KMS-11 (cell line): Measurements from ENCODE around the gene KRTAP29-1.

Experiments used
- H2AFZ ChIP-seq: fragments of 200-600 bp; sonication (generic); 2 replicates; pipeline ENCODE4 v1.6.1; 2016; ENCODE audit warnings: antibody characterized with exemption, mixed run types, low read depth
- H3K27ac ChIP-seq: fragments of 200-600 bp; sonication (generic); 2 replicates; pipeline ENCODE4 v1.6.1; 2016; ENCODE audit warnings: mild to moderate bottlenecking, mixed run types
- H3K27me3 ChIP-seq: fragments of 200-600 bp; sonication (generic); 2 replicates; pipeline ENCODE4 v1.6.1; 2017; ENCODE audit warnings: mild to moderate bottlenecking, low read depth, mixed run types, moderate library complexity; ENCODE audit not compliant: insufficient read depth
- H3K36me3 ChIP-seq: fragments of 200-600 bp; sonication (generic); 2 replicates; pipeline ENCODE4 v1.6.1; 2017; ENCODE audit warnings: mild to moderate bottlenecking, mixed run types; ENCODE audit not compliant: insufficient read depth
- H3K4me1 ChIP-seq: fragments of 200-600 bp; sonication (generic); 2 replicates; pipeline ENCODE4 v1.6.1; 2016; ENCODE audit warnings: mild to moderate bottlenecking, low read depth, mixed run types; ENCODE audit not compliant: poor library complexity, severe bottlenecking
- H3K4me2 ChIP-seq: fragments of 200-600 bp; sonication (generic); 2 replicates; pipeline ENCODE4 v1.7.0; 2016; ENCODE audit warnings: mild to moderate bottlenecking, mixed run types
- H3K4me3 ChIP-seq: fragments of 200-600 bp; sonication (generic); IDR thresholded peaks from 2 replicates; pipeline ENCODE4 v1.6.1; 2017; ENCODE audit warnings: low read depth, low read length, mixed read lengths; ENCODE audit not compliant: insufficient read depth
- H3K79me2 ChIP-seq: fragments of 200-600 bp; sonication (generic); 2 replicates; pipeline ENCODE4 v1.6.1; 2016; ENCODE audit warnings: low read depth, mixed run types; ENCODE audit not compliant: insufficient read depth
- H3K9ac ChIP-seq: fragments of 200-600 bp; sonication (generic); 2 replicates; pipeline ENCODE4 v1.6.1; 2016; ENCODE audit warnings: mild to moderate bottlenecking, mixed run types
- H4K20me1 ChIP-seq: fragments of 200-600 bp; sonication (generic); 2 replicates; pipeline ENCODE4 v1.6.1; 2016; ENCODE audit warnings: mild to moderate bottlenecking, mixed run types; ENCODE audit not compliant: insufficient read depth
- CTCF ChIP-seq: fragments of 200-600 bp; sonication (generic); conservative IDR thresholded peaks from 2 replicates; pipeline ENCODE4 v1.6.1; 2017; ENCODE audit warnings: low read depth, mild to moderate bottlenecking, antibody characterized with exemption, low read length, moderate library complexity, mixed read lengths

Gene KRTAP29-1

DNA sequence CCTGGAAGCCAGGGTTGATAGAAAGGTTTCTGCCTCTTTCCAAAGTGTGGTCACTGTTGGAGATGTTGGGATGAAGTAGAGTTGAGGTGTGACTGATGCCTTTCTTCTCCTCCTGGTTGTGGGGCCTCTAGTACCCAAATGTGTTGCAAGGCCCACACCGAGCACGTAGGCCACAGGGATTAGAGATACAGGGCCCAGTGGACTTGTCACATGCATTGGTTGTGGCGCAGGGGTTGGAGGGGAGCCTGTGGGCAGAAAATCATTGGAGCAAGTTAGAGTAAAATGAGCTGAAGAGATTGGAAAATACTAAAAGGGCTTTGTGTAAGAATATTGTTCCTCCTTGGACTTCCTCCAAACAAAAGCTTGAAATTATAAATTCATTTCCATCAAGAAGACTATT, 43.3 kb upstream of the KRTAP29-1 start:
- Histone ChIP-seq H3K9ac (no peak overlapping the region), H3K4me3 (no peak overlapping the region), H4K20me1 (no peaks in the 10 kb centered on the region), H3K27me3 (peaks cover 11% of the 10 kb centered on the region; the same call in 1 of the 2 replicates), H3K79me2 (no peaks in the 10 kb centered on the region), H3K36me3 (no peaks in the 10 kb centered on the region), H3K4me1 (peaks cover 13% of the 10 kb centered on the region), H3K4me2 (no peak overlapping the region), H3K27ac (no peak overlapping the region), H2AFZ (no peak overlapping the region)
- no peak for TF ChIP-seq CTCF

DNA sequence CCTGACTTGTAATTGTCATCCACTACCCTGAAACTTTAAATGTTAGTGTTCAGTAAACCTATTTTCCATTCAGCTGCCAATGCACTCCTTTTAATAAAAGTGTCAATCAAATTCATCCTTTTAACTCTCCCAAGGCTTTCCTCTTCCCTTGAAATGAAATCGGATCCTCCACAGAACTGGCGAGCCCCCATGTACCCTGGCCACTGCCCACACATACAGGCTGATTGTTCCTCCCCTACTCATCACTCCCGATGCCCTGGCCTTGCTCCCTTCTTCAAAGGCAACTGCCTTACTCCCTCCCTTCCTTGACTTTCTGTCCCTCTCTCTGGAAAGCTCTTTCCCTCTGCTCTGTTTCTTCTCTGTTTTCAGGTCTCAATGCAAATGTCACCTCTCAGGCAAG, 40.4 kb upstream of the KRTAP29-1 start:
- no peak for TF ChIP-seq CTCF
- no peaks in the 10 kb centered on the region for H3K79me2 ChIP-seq
- no peaks in the 10 kb centered on the region for H3K36me3 ChIP-seq
- peaks cover 42% of the 10 kb centered on the region for H3K4me1 ChIP-seq
- H2AFZ ChIP-seq = no peak overlapping the region
- no peaks in the 10 kb centered on the region for H4K20me1 ChIP-seq
- H3K4me2 ChIP-seq = no peak overlapping the region
- no peak overlapping the region for H3K4me3 ChIP-seq
- H3K27ac ChIP-seq = no peak overlapping the region
- H3K27me3 ChIP-seq = peaks cover 26% of the 10 kb centered on the region; the same call in 1 of the 2 replicates
- H3K9ac ChIP-seq = no peak overlapping the region

DNA sequence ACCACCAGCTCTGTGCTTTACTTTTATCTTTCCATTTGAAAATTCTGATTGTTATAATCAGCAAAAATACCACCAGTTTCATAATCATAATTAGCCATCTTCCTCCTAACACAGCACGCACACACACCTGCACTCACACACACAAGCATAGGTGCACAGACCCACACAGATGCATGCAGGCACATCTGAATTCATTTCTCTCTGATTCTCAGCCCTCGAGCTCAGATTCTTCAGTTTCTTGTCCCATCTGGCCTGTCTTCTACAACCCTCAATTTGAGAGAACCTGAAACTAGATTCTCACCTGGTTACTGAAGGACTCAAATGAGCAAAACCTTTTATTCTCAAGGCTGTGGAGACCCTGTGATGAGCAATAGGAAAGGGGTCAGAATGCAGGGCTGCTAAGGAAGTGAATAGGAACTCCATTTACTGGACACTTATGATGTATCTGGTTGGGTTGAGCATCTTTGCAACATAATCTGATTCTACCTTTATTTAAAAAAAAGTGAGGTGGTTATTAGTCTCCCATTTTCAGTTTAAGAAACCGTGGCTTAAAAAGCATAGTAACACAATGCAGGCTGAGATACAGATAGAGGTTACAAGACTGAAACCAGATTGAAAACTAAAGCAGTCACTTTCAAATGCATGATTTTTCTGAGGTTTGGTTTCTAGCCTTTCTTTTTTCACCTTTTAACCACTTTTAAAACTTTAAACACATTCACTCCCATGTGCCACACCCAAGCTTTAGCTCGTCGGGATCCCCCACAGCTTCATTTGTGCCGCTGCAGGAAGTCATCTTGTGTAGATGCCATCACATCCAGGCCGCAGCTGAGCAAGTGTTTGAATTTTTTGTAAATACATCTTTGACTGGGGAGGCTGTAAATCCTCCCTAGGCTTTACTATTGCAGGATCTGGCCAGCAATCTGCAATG, 38.5 kb upstream of the KRTAP29-1 start:
- Histone ChIP-seq H3K4me3 (no peak overlapping the region), H3K27me3 (peaks cover 43% of the 10 kb centered on the region; the same call in 1 of the 2 replicates)
- no peak for TF ChIP-seq CTCF

GRCh38 chr17:41340494-41340893, 37.8 kb upstream of the KRTAP29-1 start:
- Histone ChIP-seq H3K27me3 (peaks cover 43% of the 10 kb centered on the region; the same call in 1 of the 2 replicates), H3K4me3 (no peak overlapping the region), H4K20me1 (no peaks in the 10 kb centered on the region), H2AFZ (no peak overlapping the region), H3K9ac (no peak overlapping the region), H3K79me2 (no peaks in the 10 kb centered on the region), H3K36me3 (no peaks in the 10 kb centered on the region), H3K4me2 (peak overlapping the region; percentile 59), H3K4me1 (peaks cover 46% of the 10 kb centered on the region), H3K27ac (no peak overlapping the region)
- TF ChIP-seq CTCF = no peak

More for the DNA sequence above, 38.5 kb upstream of the KRTAP29-1 start:
- no peaks in the 10 kb centered on the region for H4K20me1 ChIP-seq
- no peaks in the 10 kb centered on the region for H3K36me3 ChIP-seq
- H3K9ac ChIP-seq = no peak overlapping the region
- H3K4me2 ChIP-seq = peak overlapping the region; percentile 59
- H2AFZ ChIP-seq = no peak overlapping the region
- H3K4me1 ChIP-seq = peaks cover 46% of the 10 kb centered on the region
- H3K79me2 ChIP-seq = no peaks in the 10 kb centered on the region
- H3K27ac ChIP-seq = peak overlapping the region; percentile 26; the same call in 1 of the 2 replicates
